ENCODE data around the gene MRPL55. TPM values are rescaled to one million over a fixed set of nuclear protein-coding genes. Genes with fewer than 3 reads are reported as not detected.
A peak's percentile ranks its signal among the peaks of the same experiment; 100 is the strongest.

MRPL55 gene
- total RNA-seq, 4 donors from 2014 or later: 68.7 to 83.7 (median 80.0) TPM

- no peak for DNase-seq (ENCODE audit: low spot score in 2 of 2)
- H3K9me3 ChIP-seq: no peaks in the 10 kb centered on the region
- no peak overlapping the region for H3K4me3 ChIP-seq
- TF ChIP-seq CTCF (IDR thresholded peaks at IDR 0.05): no peak
- TF ChIP-seq POLR2A (IDR thresholded peaks at IDR 0.05): no peak
- TF ChIP-seq EP300 (IDR thresholded peaks at IDR 0.05): no peak
- no peaks in the 10 kb centered on the region for H3K36me3 ChIP-seq
- 69 to 75% methylated on average over 7 to 8 of the region's 9 CpGs for WGBS, 2 donors
- H3K4me1 ChIP-seq: peaks cover 0 to 52% (median 8%) of the 10 kb centered on the region in 4 donors
- H3K27me3 ChIP-seq: peaks cover 0 to 4% of the 10 kb centered on the region in 2 donors
- no peak overlapping the region for H3K27ac ChIP-seq
Observed at GRCh38 chr1:228156515-228156881, 47.4 kb upstream of the MRPL55 start.

- WGBS, 2 donors: 81 to 83% methylated on average over 12 to 15 of the region's 16 CpGs
- TF ChIP-seq CTCF (IDR thresholded peaks at IDR 0.05): no peak
- TF ChIP-seq EP300 (IDR thresholded peaks at IDR 0.05): no peak
- no peak for TF ChIP-seq POLR2A (IDR thresholded peaks at IDR 0.05)
- no peaks in the 10 kb centered on the region for H3K9me3 ChIP-seq
- no peak overlapping the region for H3K4me3 ChIP-seq
- H3K27ac ChIP-seq: no peak overlapping the region
- DNase-seq (ENCODE audit: low spot score in 2 of 2): no peak
- H3K4me1 ChIP-seq: peaks cover 0 to 53% (median 14%) of the 10 kb centered on the region in 4 donors
- peaks cover 0 to 4% of the 10 kb centered on the region in 2 donors for H3K27me3 ChIP-seq
- no peaks in the 10 kb centered on the region for H3K36me3 ChIP-seq
Observed at GRCh38 chr1:228155596-228156514, 46.8 kb upstream of the MRPL55 start.

GRCh38 chr1:228154670-228155571 lies 45.8 kb upstream of the MRPL55 start:
- no peak for DNase-seq (ENCODE audit: low spot score in 2 of 2)
- peaks cover 0 to 62% (median 22%) of the 10 kb centered on the region in 4 donors for H3K4me1 ChIP-seq
- H3K27me3 ChIP-seq: peaks cover 0 to 4% of the 10 kb centered on the region in 2 donors
- no peaks in the 10 kb centered on the region for H3K9me3 ChIP-seq
- no peaks in the 10 kb centered on the region for H3K36me3 ChIP-seq
- no peak for TF ChIP-seq POLR2A (IDR thresholded peaks at IDR 0.05)
- TF ChIP-seq CTCF (IDR thresholded peaks at IDR 0.05): no peak
- TF ChIP-seq EP300 (IDR thresholded peaks at IDR 0.05): no peak
- H3K4me3 ChIP-seq: no peak overlapping the region
- 87 to 90% methylated on average over 16 to 20 of the region's 20 CpGs for WGBS, 2 donors
- no peak overlapping the region for H3K27ac ChIP-seq

GRCh38 chr1:228154021-228154669 lies 45.0 kb upstream of the MRPL55 start:
- Histone ChIP-seq H3K4me1 (peaks cover 0 to 65% (median 29%) of the 10 kb centered on the region in 4 donors), H3K27me3 (peaks cover 0 to 3% of the 10 kb centered on the region in 2 donors), H3K9me3 (no peaks in the 10 kb centered on the region), H3K27ac (no peak overlapping the region), H3K4me3 (no peak overlapping the region), H3K36me3 (no peaks in the 10 kb centered on the region)
- TF ChIP-seq EP300 (IDR thresholded peaks at IDR 0.05): no peak
- TF ChIP-seq POLR2A (IDR thresholded peaks at IDR 0.05): no peak
- no peak for TF ChIP-seq CTCF (IDR thresholded peaks at IDR 0.05)
- DNase-seq (ENCODE audit: low spot score in 2 of 2): peak in 1 of 2 donors; percentile 6
- WGBS, 2 donors: 91 to 94% methylated on average over 11 of the region's 11 CpGs

Data from tibial nerve (tissue), 4 donors.